WTC11 (cell line): ENCODE data around the gene TMEM86A. TPM values are rescaled to one million over a fixed set of nuclear protein-coding genes. Genes with fewer than 3 reads are reported as not detected.
A peak's percentile ranks its signal among the peaks of the same experiment; 100 is the strongest.

Source experiments
- ATAC-seq: fragments of 200-7000 bp; cut with Tn5 transposase; 2 replicates; pipeline ENCODE4 v1.10.0; 2021; ENCODE audit warnings: mild to moderate bottlenecking, moderate library complexity
- CTCF ChIA-PET: fragments of 300-600 bp; sonication (Branson Sonifier 250); formaldehyde crosslinking; loops from one replicate; lab custom pipeline; 2021; ENCODE audit warnings: antibody characterized with exemption; lab: Charles Lee
- POLR2A ChIA-PET: fragments of 350-600 bp; sonication (Branson Sonifier 250); formaldehyde crosslinking; loops from one replicate; lab custom pipeline; 2021; ENCODE audit warnings: antibody characterized with exemption; lab: Charles Lee
- DNase-seq: peaks from one replicate; pipeline ENCODE4 v3.0.0; 2021; ENCODE audit warnings: low spot score
- H3K27ac Mint-ChIP-seq: 2 replicates; pipeline ENCODE4 v1.8.0; 2021; ENCODE audit warnings: mixed read lengths
- H3K27me3 Mint-ChIP-seq: 2 replicates; pipeline ENCODE4 v1.8.0; 2021; ENCODE audit warnings: low read depth, mild to moderate bottlenecking, moderate library complexity, mixed read lengths
- H3K36me3 Mint-ChIP-seq: 2 replicates; pipeline ENCODE4 v1.8.0; 2021; ENCODE audit warnings: mixed read lengths
- H3K4me1 Mint-ChIP-seq: 2 replicates; pipeline ENCODE4 v1.8.0; 2022; ENCODE audit warnings: mixed read lengths
- H3K4me3 Mint-ChIP-seq: 2 replicates; pipeline ENCODE4 v1.8.0; 2021; ENCODE audit warnings: mild to moderate bottlenecking, moderate library complexity, mixed read lengths
- H3K9me3 Mint-ChIP-seq: 2 replicates; pipeline ENCODE4 v1.8.0; 2021; ENCODE audit warnings: mixed read lengths
- ARID4B ChIP-seq: sonication (generic); formaldehyde crosslinking; IDR thresholded peaks from 2 replicates; pipeline ENCODE4 v1.8.0; 2023; ENCODE audit warnings: missing genetic modification reagents, mild to moderate bottlenecking, borderline replicate concordance
- ATF1 ChIP-seq: sonication (generic); formaldehyde crosslinking; IDR thresholded peaks from 2 replicates; pipeline ENCODE4 v1.8.1; 2023; ENCODE audit warnings: mild to moderate bottlenecking, moderate library complexity, missing genetic modification reagents
- FOXK1 ChIP-seq: sonication (generic); formaldehyde crosslinking; IDR thresholded peaks from 2 replicates; pipeline ENCODE4 v1.8.0; 2022; ENCODE audit warnings: mild to moderate bottlenecking, moderate library complexity, missing genetic modification reagents
- GTF2I ChIP-seq: fragments of 250-450 bp; sonication (Bioruptor Pico); conservative IDR thresholded peaks from 2 replicates; pipeline ENCODE4 v1.4.0; 2021; ENCODE audit warnings: mild to moderate bottlenecking
- HMGXB4 ChIP-seq: sonication (generic); formaldehyde crosslinking; IDR thresholded peaks from 2 replicates; pipeline ENCODE4 v1.8.1; 2023; ENCODE audit warnings: mild to moderate bottlenecking, moderate library complexity, missing genetic modification reagents
- JUN ChIP-seq: sonication (generic); formaldehyde crosslinking; IDR thresholded peaks from 2 replicates; pipeline ENCODE4 v1.8.0; 2023; ENCODE audit warnings: mild to moderate bottlenecking, missing genetic modification reagents
- KAT7 ChIP-seq: sonication (generic); formaldehyde crosslinking; IDR thresholded peaks from 2 replicates; pipeline ENCODE4 v1.8.1; 2023; ENCODE audit warnings: missing genetic modification reagents, mild to moderate bottlenecking, borderline replicate concordance
- OVOL2 ChIP-seq: fragments of 250-450 bp; sonication (Bioruptor Pico); IDR thresholded peaks from 2 replicates; pipeline ENCODE4 v1.9.0; 2021; ENCODE audit warnings: mild to moderate bottlenecking, borderline replicate concordance
- PREB ChIP-seq: sonication (generic); formaldehyde crosslinking; IDR thresholded peaks from 2 replicates; pipeline ENCODE4 v1.8.1; 2022; ENCODE audit warnings: mild to moderate bottlenecking, missing genetic modification reagents, moderate library complexity, borderline replicate concordance
- RORB ChIP-seq: fragments of 250-450 bp; sonication (Bioruptor Pico); IDR thresholded peaks from 2 replicates; pipeline ENCODE4 v1.9.0; 2021; ENCODE audit warnings: mild to moderate bottlenecking
- SMAD3 ChIP-seq: sonication (generic); formaldehyde crosslinking; IDR thresholded peaks from 2 replicates; pipeline ENCODE4 v1.8.0; 2022; ENCODE audit warnings: missing genetic modification reagents, mild to moderate bottlenecking, borderline replicate concordance
- SOX15 ChIP-seq: fragments of 250-450 bp; sonication (Bioruptor Pico); IDR thresholded peaks from 2 replicates; pipeline ENCODE4 v1.9.0; 2021; ENCODE audit warnings: mild to moderate bottlenecking
- ZNF121 ChIP-seq: sonication (generic); formaldehyde crosslinking; IDR thresholded peaks from 2 replicates; pipeline ENCODE4 v1.8.0; 2023; ENCODE audit warnings: missing genetic modification reagents
- ZNF396 ChIP-seq: fragments of 250-450 bp; sonication (Bioruptor Pico); IDR thresholded peaks from 2 replicates; pipeline ENCODE4 v1.8.0; 2021; ENCODE audit warnings: mild to moderate bottlenecking, moderate library complexity, borderline replicate concordance
- total RNA-seq: library from RNA; stranded (reverse); gene quantifications from 3 replicates; pipeline ENCODE4 v1.2.3, GENCODE V29; 2021
- TF ChIP-seq, protein P1 (sequence below): sonication (generic); formaldehyde crosslinking; IDR thresholded peaks from 2 replicates; pipeline ENCODE4 v1.8.1; 2022; ENCODE audit warnings: low read depth, mild to moderate bottlenecking, moderate library complexity, missing genetic modification reagents, borderline replicate concordance
- TF ChIP-seq, protein P2 (sequence below): sonication (generic); formaldehyde crosslinking; conservative IDR thresholded peaks from 2 replicates; pipeline ENCODE4 v1.8.1; 2023; ENCODE audit warnings: mild to moderate bottlenecking, low read depth, missing genetic modification reagents, moderate library complexity

TMEM86A gene
- total RNA-seq, 1 experiment from 2014 or later: 1.7 TPM

DNA sequence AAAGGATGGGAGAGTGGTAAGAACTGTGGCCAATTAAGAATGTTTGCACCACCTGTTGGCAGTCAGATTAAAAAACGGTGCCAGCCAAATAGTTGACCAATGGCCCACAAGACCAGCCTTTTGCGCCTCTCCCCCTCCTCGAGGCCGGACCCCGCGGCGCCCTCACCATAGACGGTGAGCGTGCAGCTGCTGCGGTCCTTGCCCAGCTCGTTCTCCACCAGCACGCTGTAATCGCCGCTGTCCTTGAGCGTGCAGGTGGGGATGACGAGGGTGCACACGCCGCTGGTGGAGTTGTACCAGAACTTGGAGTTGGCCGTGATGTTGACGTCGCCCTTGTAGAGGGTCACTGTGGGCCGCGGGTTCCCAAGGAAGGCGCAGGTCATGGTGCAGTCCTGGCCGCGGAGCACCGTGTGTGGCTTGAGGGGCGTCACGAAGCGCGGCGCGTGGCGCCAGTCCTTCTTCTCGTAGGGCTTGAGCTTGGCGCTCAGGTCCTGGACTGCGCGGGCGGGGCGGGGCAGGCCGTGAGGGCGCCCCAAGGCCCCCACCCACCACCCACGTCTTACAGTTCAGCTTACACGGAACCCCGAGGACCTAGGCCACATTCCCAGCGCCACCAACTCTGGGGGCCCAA, 7.2 kb downstream of the TMEM86A start:
- Mint-ChIP-seq H3K27ac (no peak overlapping the region), H3K4me3 (peak overlapping the region; percentile 79), H3K9me3 (no peaks in the 10 kb centered on the region), H3K36me3 (no peaks in the 10 kb centered on the region), H3K27me3 (peaks cover 75% of the 10 kb centered on the region), H3K4me1 (peaks cover 13% of the 10 kb centered on the region)
- ATAC-seq (peak; percentile 38), DNase-seq (peak; percentile 20)
- ChIA-PET POLR2A (interaction anchor here (1.4 kb wide), 1 partner anchor 16 kb away, joined by 8 read pairs; no protein-coding TSS in a partner anchor), CTCF (interaction anchor here (0.6 to 1.9 kb wide), 8 partner anchors 16 to 313 kb away, joined by 3 to 42 read pairs (median 6); no protein-coding TSS in a partner anchor)
- TF ChIP-seq PREB (CRISPR knock-in tag) (no peak), SOX15 (CRISPR knock-in tag) (no peak), JUN (no peak), RORB (CRISPR knock-in tag) (no peak), ZNF396 (CRISPR knock-in tag) (no peak), SMAD3 (no peak), GTF2I (CRISPR knock-in tag) (no peak), ATF1 (CRISPR knock-in tag) (0 out of 2 replicates have a peak, but pooled peaks have one; percentile 48), HMGXB4 (CRISPR knock-in tag) (peak; percentile 34; the same call in 1 of the 2 replicates)
- TF ChIP-seq, protein P1, sequence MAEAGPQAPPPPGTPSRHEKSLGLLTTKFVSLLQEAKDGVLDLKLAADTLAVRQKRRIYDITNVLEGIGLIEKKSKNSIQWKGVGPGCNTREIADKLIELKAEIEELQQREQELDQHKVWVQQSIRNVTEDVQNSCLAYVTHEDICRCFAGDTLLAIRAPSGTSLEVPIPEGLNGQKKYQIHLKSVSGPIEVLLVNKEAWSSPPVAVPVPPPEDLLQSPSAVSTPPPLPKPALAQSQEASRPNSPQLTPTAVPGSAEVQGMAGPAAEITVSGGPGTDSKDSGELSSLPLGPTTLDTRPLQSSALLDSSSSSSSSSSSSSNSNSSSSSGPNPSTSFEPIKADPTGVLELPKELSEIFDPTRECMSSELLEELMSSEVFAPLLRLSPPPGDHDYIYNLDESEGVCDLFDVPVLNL: no peak

GRCh38 chr11:18706330-18707243, 8.0 kb downstream of the TMEM86A start:
- peaks cover 13% of the 10 kb centered on the region for H3K4me1 Mint-ChIP-seq
- H3K9me3 Mint-ChIP-seq: no peaks in the 10 kb centered on the region
- no peak overlapping the region for H3K27ac Mint-ChIP-seq
- ATAC-seq (peak; percentile 81), DNase-seq (peak; percentile 69)
- peak overlapping the region; percentile 79 for H3K4me3 Mint-ChIP-seq
- no peaks in the 10 kb centered on the region for H3K36me3 Mint-ChIP-seq
- ChIA-PET CTCF (interaction anchor here (0.6 to 1.9 kb wide), 9 partner anchors 15 to 314 kb away, joined by 3 to 42 read pairs (median 5); no protein-coding TSS in a partner anchor), POLR2A (interaction anchor here (1.4 kb wide), 1 partner anchor 15 kb away, joined by 8 read pairs; no protein-coding TSS in a partner anchor)
- no peak for TF ChIP-seq ZNF121
- H3K27me3 Mint-ChIP-seq: peaks cover 67% of the 10 kb centered on the region

DNA sequence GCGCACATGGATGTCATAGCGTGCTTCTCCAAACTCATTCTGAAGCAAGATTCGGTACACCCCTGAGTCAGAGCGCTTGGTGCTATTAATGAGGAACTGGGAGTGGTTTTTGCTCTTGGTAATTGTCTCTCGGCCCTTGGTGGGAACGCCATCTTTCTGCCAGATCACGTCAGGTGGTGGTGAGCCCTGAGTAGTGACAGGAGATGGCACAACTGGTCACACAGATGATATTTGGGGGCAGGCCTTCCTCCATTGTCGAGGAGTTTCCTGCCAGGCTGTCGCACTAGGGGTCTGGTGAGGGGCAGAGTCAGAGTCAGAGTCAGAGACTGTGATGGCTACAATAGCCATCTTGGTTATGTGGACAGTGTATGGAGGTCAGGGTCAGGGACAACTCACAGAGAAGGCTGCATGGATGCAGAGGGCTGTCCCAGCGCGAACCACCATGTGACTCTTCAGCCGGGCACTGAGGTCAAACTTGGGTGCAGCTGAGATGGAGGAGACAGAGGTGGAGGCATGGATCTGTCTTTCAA, 9.3 kb downstream of the TMEM86A start:
- H3K4me1 Mint-ChIP-seq: peaks cover 13% of the 10 kb centered on the region
- ChIA-PET CTCF (interaction anchor here (0.9 kb wide), 1 partner anchor 14 kb away, joined by 5 read pairs; no protein-coding TSS in a partner anchor), POLR2A (no interaction called here)
- no peak overlapping the region for H3K27ac Mint-ChIP-seq
- DNase-seq: no peak
- no peaks in the 10 kb centered on the region for H3K36me3 Mint-ChIP-seq
- H3K27me3 Mint-ChIP-seq: peaks cover 63% of the 10 kb centered on the region
- no peak for ATAC-seq
- peak overlapping the region; percentile 79 for H3K4me3 Mint-ChIP-seq
- H3K9me3 Mint-ChIP-seq: no peaks in the 10 kb centered on the region
- no peak for TF ChIP-seq FOXK1
- no peak for TF ChIP-seq ARID4B (CRISPR knock-in tag)
- TF ChIP-seq, protein P2, sequence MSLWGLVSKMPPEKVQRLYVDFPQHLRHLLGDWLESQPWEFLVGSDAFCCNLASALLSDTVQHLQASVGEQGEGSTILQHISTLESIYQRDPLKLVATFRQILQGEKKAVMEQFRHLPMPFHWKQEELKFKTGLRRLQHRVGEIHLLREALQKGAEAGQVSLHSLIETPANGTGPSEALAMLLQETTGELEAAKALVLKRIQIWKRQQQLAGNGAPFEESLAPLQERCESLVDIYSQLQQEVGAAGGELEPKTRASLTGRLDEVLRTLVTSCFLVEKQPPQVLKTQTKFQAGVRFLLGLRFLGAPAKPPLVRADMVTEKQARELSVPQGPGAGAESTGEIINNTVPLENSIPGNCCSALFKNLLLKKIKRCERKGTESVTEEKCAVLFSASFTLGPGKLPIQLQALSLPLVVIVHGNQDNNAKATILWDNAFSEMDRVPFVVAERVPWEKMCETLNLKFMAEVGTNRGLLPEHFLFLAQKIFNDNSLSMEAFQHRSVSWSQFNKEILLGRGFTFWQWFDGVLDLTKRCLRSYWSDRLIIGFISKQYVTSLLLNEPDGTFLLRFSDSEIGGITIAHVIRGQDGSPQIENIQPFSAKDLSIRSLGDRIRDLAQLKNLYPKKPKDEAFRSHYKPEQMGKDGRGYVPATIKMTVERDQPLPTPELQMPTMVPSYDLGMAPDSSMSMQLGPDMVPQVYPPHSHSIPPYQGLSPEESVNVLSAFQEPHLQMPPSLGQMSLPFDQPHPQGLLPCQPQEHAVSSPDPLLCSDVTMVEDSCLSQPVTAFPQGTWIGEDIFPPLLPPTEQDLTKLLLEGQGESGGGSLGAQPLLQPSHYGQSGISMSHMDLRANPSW (CRISPR knock-in tag): no peak
- TF ChIP-seq KAT7 (CRISPR knock-in tag): no peak
- no peak for TF ChIP-seq OVOL2
